Left kidney (tissue), 2 donors: ENCODE data around the gene RAB6D. TPM values are rescaled to one million over a fixed set of nuclear protein-coding genes. Genes with fewer than 3 reads are reported as not detected.
"Not testable (repeated sequence)": the region's sequence is repeated elsewhere in the genome, so short reads cannot be mapped to it uniquely, and the experiment has no call there.

Experiments used
- DNase-seq: peaks from one replicate; pipeline ENCODE4 v3.0.0-alpha.2; 2013
- polyA plus RNA-seq: library from polyadenylated mRNA; unstranded; fragments of 120-200 nt; gene quantifications from one replicate; pipeline ENCODE4 v1.2.1, GENCODE V29; 2013; ENCODE audit not compliant: insufficient read length

The RAB6D gene
- polyA plus RNA-seq, 1 donor = 1.7 TPM

DNA sequence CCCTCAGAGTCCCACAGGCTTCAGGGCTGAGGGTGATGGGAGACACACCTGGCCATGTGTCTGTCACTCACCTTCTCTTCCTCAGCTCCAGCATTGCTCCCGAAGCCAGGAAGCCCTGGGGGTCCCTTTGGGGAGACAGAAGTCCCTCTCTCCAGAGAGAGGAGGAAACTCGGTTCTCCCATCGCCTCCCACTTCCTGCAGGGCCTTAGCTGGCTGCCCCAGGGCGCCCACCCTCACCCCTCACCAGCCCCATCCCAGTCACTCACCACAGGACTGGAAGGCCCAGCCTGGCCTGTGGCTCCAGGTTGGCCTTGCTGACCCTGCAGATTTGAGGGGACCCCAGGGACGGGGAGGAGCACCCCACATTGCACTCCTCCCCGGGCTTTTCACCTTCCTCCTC is 2.7 kb upstream of the RAB6D start:
- no peak for DNase-seq

DNA sequence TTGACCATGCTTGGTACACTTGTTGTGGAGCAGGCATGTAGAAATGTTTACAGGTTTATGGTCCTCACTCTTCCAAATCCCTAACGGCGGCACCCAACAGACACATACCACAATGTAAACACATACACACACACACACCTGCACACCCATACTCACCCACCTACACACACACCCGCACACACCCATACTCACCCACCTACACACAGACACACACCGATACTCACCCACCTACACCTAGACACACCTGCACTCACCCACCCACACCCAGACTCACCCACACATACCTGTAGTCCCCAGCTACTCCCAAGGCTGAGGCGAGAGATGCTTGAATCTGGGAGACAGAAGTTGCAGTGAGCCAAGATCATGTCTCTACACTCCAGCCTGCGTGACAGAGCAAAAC is 1.5 kb upstream of the RAB6D start:
- DNase-seq = no peak

DNA sequence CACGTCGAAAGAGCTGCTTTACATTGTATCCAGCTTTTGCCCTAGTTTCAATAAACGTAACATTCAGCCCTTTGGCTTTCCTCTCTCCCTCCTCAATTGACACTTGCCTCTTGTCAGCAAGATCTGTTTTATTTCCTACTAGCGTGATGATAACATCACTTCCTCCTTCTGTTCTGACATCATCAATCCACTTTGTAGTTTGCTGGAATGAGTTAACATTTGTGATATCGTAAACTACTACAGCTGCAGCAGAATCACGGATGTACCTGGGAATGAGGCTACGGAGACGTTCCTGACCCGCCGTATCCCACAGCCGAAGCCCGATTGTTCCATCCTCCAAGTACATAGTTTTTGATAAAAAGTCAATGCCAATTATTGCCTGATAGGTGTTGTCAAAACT is 755 bp downstream of the RAB6D start:
- DNase-seq = not testable (repeated sequence)

DNA sequence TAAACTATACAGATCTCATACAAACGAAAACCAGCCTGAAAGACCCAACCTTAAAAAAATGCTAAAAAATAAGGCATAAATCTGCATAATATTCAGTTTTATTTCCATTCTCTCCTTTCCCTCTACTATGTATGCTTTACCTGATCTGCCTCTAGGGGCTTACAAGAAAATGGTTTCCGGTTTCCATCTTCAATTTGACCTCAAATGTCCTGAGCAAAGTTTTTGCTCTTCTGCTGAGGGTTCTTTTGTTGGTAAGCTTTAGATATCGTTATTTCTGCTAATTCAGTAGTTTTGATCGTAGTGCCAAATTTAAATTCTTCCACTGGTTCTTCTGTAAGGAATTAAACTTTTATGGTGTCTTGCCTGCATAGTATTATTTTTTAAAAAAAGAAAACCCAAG is 2.2 kb downstream of the RAB6D start:
- not testable (repeated sequence) for DNase-seq

DNA sequence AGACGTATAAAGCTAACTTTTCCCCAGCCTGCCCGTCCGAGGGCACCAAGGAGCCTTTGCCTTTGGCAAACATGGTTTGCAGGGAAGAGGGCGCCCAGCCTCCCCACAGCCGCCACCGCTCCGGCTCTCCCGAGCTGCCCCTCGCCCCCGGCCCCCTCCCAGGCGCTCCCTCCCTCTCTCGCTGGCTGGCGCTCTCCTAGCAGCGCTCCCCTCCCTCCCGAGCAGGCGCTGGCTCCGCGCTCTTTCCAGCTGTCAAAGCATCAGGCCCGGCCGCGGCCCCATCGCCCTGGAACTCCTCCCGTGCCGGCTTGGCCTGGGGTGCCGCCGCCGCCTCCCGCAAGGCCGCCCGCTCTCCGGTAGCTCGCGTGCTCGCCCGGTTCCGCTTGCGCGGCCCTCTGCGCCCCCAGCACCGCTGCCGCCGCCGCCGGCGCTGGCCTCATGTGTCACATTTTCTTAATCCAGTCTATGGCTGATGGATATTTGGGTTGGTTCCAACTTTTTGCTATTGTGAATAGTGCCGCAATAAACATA is 10.7 kb downstream of the RAB6D start:
- not testable (repeated sequence) for DNase-seq

DNA sequence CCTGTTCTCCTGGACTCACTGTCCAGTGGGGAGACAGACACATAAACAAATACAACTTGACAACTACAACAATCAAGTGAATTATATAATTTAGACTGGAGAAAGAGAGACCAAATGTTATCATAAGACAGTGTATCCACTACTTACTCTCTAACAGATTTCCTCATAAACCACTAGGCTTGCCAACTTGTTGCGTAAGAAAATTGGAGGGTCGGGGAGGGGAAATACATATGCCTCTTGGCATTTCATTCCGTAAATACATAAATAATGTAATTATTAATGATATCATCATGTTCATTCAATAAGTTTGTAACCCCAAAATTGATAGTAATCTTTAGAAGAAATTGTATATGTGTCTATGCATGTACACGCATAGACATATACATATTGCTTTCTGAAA is 14.9 kb downstream of the RAB6D start:
- DNase-seq = no peak

DNA sequence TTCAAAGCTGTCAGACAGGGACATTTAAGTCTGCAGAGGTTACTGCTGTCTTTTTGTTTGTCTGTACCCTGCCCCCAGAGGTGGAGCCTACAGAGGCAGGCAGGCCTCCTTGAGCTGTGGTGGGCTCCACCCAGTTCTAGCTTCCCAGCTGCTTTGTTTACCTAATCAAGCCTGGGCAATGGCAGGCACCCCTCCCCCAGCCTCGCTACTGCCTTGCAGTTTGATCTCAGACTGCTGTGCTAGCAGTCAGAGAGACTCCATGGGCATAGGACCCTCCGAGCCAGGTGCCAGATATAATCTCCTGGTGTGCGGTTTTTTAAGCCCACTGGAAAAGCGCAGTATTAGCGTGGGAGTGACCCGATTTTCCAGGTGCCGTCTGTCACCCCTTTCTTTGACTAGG is 16.9 kb downstream of the RAB6D start:
- not testable (repeated sequence) for DNase-seq

DNA sequence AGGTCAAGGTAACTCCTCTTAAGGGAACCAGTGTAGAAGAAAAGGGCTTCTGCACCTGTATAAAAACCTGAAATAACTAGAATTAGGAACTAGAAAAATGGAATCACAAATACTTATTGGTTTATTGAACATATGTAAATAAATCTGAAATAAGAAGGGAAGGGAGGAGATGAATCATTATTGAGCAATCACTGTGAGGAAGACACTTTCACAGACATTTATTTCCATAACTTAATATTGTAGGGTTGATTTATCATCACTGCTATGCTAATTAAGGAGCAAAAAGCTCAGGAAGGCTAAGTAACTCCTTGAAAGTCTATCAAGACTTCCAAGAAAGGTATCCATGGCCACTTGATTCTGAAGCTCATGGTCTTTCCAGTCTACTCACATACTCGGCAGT is 24.7 kb downstream of the RAB6D start:
- not testable (repeated sequence) for DNase-seq

DNA sequence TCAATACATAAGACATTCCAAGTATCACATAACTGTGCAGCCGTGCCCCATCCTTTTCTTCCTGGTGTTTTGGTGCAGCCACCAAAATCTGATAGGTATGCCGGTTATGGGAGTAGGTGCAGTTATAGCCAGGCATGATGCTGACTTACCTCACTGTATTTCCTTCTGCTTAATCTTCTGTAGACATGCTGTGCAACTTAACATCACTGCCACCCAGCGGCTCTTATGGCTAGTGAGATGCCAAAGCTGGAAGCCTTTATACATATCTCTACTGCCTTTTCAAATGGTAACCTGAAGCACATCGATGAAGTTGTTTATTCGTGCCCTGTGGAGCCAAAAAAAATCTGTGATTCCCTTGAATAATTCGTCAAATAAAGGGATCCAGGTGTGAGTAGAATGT is 28.6 kb downstream of the RAB6D start:
- DNase-seq = peak; percentile 6

DNA sequence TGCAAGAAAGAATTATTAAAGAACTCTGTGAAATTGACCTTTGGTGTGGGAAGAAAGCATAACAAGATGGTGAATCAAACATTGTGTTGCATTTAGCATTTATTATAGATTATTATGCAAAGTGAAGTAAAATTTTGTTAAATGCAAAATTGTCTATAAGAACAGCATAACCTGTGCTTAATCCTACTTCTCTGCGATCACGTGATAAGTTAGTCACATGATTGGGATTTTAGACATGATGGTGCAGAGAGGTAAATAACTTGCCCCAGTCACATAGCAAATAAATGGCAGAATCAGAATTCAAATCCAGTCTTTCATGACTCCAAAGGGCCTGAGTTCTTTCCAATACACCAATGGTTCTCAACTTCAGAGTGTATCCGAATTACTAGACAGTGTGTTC is 31.3 kb downstream of the RAB6D start:
- not testable (repeated sequence) for DNase-seq

DNA sequence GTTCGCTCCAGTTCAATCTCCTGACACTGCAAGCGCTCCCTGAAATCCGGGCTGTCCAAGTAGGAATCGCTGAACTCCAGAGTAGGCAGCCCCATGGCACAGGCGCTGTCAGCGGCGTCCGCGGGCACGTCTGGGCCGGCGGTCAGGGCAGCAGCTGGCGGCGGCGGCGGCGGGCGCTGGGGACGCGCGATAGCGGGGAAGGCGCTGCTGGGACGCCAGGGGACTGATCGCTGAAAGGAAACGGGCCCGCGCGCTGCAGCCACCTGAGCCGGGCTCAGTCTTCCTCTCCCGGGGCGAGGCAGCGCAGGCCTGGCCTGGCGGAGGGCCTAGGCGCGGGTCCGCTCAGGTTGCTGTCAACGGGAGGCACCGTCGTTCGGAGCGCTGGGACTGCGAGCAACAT is 33.0 kb downstream of the RAB6D start:
- DNase-seq = peak; percentile 22

DNA sequence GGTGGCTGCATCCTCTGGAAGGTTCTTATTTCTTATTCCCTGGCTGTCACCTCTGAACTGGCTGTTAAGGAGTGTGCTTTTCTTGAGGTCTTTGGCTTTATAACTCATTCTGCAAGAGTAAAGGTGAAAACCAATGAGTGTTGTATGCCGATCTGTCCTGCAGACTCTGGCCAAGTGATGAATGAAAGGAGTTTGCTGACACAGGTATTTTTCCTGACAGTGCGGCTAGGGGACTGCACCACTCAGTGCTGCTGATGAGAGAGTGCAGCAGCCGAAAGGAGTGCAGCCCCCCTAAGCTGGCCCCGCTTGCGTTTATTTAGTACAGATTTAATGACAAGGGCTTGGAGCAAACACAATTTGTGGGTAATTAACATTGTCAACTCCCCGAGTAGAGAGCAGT is 41.8 kb downstream of the RAB6D start:
- DNase-seq = no peak

DNA sequence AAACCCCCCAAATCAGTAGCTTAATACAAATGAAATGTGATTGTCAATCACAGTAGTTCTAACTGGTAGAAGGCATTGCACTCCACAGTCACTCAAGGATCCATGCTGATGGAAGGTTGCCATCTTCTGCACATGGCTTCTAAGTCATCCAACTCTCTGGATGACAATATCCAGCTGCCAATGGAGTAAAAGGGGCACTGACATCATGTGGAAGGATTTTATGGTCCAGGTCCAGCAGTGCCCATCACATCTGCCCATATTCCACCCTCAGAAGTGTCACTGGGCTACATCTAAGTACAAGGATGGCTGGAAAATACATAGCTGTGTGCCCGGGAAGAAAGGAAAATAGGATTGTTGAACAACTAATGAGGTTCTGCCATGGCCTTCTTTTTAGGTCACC is 42.6 kb downstream of the RAB6D start:
- not testable (repeated sequence) for DNase-seq

DNA sequence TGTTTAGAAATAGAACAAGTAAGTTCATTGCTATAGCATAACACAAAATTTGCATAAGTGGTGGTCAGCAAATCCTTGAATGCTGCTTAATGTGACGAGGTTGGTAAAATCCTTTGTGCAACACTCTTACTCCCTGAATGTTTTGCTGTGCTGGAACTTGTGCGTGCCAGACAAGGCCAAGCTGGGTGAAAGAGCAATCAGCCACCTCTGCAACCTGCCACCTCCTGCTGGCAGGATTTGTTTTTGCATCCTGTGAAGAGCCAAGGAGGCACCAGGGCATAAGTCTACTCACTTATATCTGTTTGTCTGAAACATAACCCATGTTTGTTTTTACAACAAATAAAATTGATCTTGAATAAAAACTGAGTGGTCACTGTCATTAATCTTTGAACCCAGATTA is 53.0 kb downstream of the RAB6D start:
- not testable (repeated sequence) for DNase-seq

Other genes starting within 250 kb of the RAB6D start
- 0.15 TPM for gene POTEE, start 154.6 kb downstream of the RAB6D start, polyA plus RNA-seq
- gene TUBA3D, start 112.0 kb upstream of the RAB6D start, polyA plus RNA-seq = 2.0 TPM
- gene MZT2A, start 128.2 kb upstream of the RAB6D start, polyA plus RNA-seq = 42.2 TPM
- 16.2 TPM for gene CCDC74A, start 163.7 kb upstream of the RAB6D start, polyA plus RNA-seq